WTC11 (cell line): ENCODE data around the gene SPNS2. TPM values are rescaled to one million over a fixed set of nuclear protein-coding genes. Genes with fewer than 3 reads are reported as not detected.

Experiments
- ATAC-seq: fragments of 200-7000 bp; cut with Tn5 transposase; 2 replicates; pipeline ENCODE4 v1.10.0; 2021; ENCODE audit warnings: mild to moderate bottlenecking, moderate library complexity
- CTCF ChIA-PET: fragments of 300-600 bp; sonication (Branson Sonifier 250); formaldehyde crosslinking; loops from one replicate; lab custom pipeline; 2021; ENCODE audit warnings: antibody characterized with exemption; lab: Charles Lee
- POLR2A ChIA-PET: fragments of 350-600 bp; sonication (Branson Sonifier 250); formaldehyde crosslinking; loops from one replicate; lab custom pipeline; 2021; ENCODE audit warnings: antibody characterized with exemption; lab: Charles Lee
- DNase-seq: peaks from one replicate; pipeline ENCODE4 v3.0.0; 2021; ENCODE audit warnings: low spot score
- H3K27ac Mint-ChIP-seq: 2 replicates; pipeline ENCODE4 v1.8.0; 2021; ENCODE audit warnings: mixed read lengths
- H3K27me3 Mint-ChIP-seq: 2 replicates; pipeline ENCODE4 v1.8.0; 2021; ENCODE audit warnings: low read depth, mild to moderate bottlenecking, moderate library complexity, mixed read lengths
- H3K36me3 Mint-ChIP-seq: 2 replicates; pipeline ENCODE4 v1.8.0; 2021; ENCODE audit warnings: mixed read lengths
- H3K4me1 Mint-ChIP-seq: 2 replicates; pipeline ENCODE4 v1.8.0; 2022; ENCODE audit warnings: mixed read lengths
- H3K4me3 Mint-ChIP-seq: 2 replicates; pipeline ENCODE4 v1.8.0; 2021; ENCODE audit warnings: mild to moderate bottlenecking, moderate library complexity, mixed read lengths
- H3K9me3 Mint-ChIP-seq: 2 replicates; pipeline ENCODE4 v1.8.0; 2021; ENCODE audit warnings: mixed read lengths
- CREB1 ChIP-seq: sonication (generic); formaldehyde crosslinking; IDR thresholded peaks from 2 replicates; pipeline ENCODE4 v1.8.0; 2023; ENCODE audit warnings: mild to moderate bottlenecking, missing genetic modification reagents
- PRDM15 ChIP-seq: sonication (generic); formaldehyde crosslinking; IDR thresholded peaks from 2 replicates; pipeline ENCODE4 v1.8.0; 2022; ENCODE audit warnings: missing genetic modification reagents
- USF1 ChIP-seq: sonication (generic); formaldehyde crosslinking; IDR thresholded peaks from 2 replicates; pipeline ENCODE4 v1.8.0; 2022; ENCODE audit warnings: mild to moderate bottlenecking, missing genetic modification reagents
- ZBTB43 ChIP-seq: sonication (generic); formaldehyde crosslinking; IDR thresholded peaks from 2 replicates; pipeline ENCODE4 v1.8.1; 2023; ENCODE audit warnings: mild to moderate bottlenecking, missing genetic modification reagents
- ZMAT4 ChIP-seq: fragments of 250-450 bp; sonication (Bioruptor Pico); IDR thresholded peaks from 2 replicates; pipeline ENCODE4 v1.9.0; 2021; ENCODE audit warnings: mild to moderate bottlenecking
- ZNF396 ChIP-seq: fragments of 250-450 bp; sonication (Bioruptor Pico); IDR thresholded peaks from 2 replicates; pipeline ENCODE4 v1.8.0; 2021; ENCODE audit warnings: mild to moderate bottlenecking, moderate library complexity, borderline replicate concordance
- ZNF532 ChIP-seq: fragments of 250-450 bp; sonication (Bioruptor Pico); IDR thresholded peaks from 2 replicates; pipeline ENCODE4 v1.9.0; 2021; ENCODE audit warnings: mild to moderate bottlenecking, borderline replicate concordance
- ZSCAN18 ChIP-seq: fragments of 250-450 bp; sonication (Bioruptor Pico); IDR thresholded peaks from 2 replicates; pipeline ENCODE4 v2.1.2; 2022; ENCODE audit warnings: mild to moderate bottlenecking, moderate library complexity
- total RNA-seq: library from RNA; stranded (reverse); gene quantifications from 3 replicates; pipeline ENCODE4 v1.2.3, GENCODE V29; 2021

SPNS2 gene
- total RNA-seq, 1 experiment from 2014 or later = 0.87 TPM

GRCh38 chr17:4582101-4582501 lies 83.4 kb downstream of the SPNS2 start:
- H3K36me3 Mint-ChIP-seq = no peaks in the 10 kb centered on the region
- ChIA-PET CTCF (interaction anchor here (0.5 to 2.3 kb wide), 9 partner anchors 13 to 736 kb away, joined by 3 to 19 read pairs (median 3); partner anchors contain the start of gene NCBP3), POLR2A (interaction anchor here (0.6 to 1.2 kb wide), 2 partner anchors 12 to 13 kb away, joined by 3 read pairs; no protein-coding TSS in a partner anchor)
- H3K27ac Mint-ChIP-seq = no peak overlapping the region
- peaks cover 40% of the 10 kb centered on the region for H3K27me3 Mint-ChIP-seq
- H3K4me1 Mint-ChIP-seq = peaks cover 26% of the 10 kb centered on the region
- TF ChIP-seq ZSCAN18 (CRISPR knock-in tag) (no peak), ZMAT4 (no peak)
- no peak overlapping the region for H3K4me3 Mint-ChIP-seq
- ATAC-seq (no peak), DNase-seq (no peak)
- H3K9me3 Mint-ChIP-seq = no peaks in the 10 kb centered on the region

- Mint-ChIP-seq H3K4me1 (peaks cover 22% of the 10 kb centered on the region), H3K36me3 (no peaks in the 10 kb centered on the region)
- CTCF ChIA-PET = interaction anchor here (0.6 to 2.7 kb wide), 6 partner anchors 12 to 48 kb away, joined by 3 to 23 read pairs (median 6); no protein-coding TSS in a partner anchor
These were observed 84.0 kb downstream of the SPNS2 start for GRCh38 chr17:4582691-4583090.

More at GRCh38 chr17:4582691-4583090, 84.0 kb downstream of the SPNS2 start:
- Mint-ChIP-seq H3K27me3 (peaks cover 40% of the 10 kb centered on the region), H3K4me3 (no peak overlapping the region), H3K9me3 (no peaks in the 10 kb centered on the region), H3K27ac (no peak overlapping the region)
- TF ChIP-seq ZNF532 (CRISPR knock-in tag) (no peak), USF1 (CRISPR knock-in tag) (no peak), CREB1 (CRISPR knock-in tag) (no peak), PRDM15 (CRISPR knock-in tag) (no peak), ZBTB43 (CRISPR knock-in tag) (no peak), ZNF396 (CRISPR knock-in tag) (no peak)
- DNase-seq = no peak
- POLR2A ChIA-PET = interaction anchor here (0.6 to 1.2 kb wide), 2 partner anchors 12 kb away, joined by 3 read pairs; no protein-coding TSS in a partner anchor
- ATAC-seq = no peak
